Endometrial microvascular endothelial cells (primary cell): ENCODE data around the gene TMEM139. TPM values are rescaled to one million over a fixed set of nuclear protein-coding genes. Genes with fewer than 3 reads are reported as not detected.
"Not testable (repeated sequence)": the region's sequence is repeated elsewhere in the genome, so short reads cannot be mapped to it uniquely, and the experiment has no call there.

Experiments used
- in situ Hi-C: cut with HindIII; loops from 2 replicates; pipeline ENCODE4 v1.10.0; 2017; ENCODE audit warnings: low sequenced_read_pairs, low pct_unique_long_range_greater_than_20kb; ENCODE audit errors: inconsistent ontology term
- total RNA-seq: library from RNA; depleted of rRNA; stranded (reverse); fragments of >200 nt; gene quantifications from one replicate; pipeline ENCODE4 v1.2.3, GENCODE V29; 2015; ENCODE audit errors: inconsistent ontology term

The TMEM139 gene
- total RNA-seq, 1 donor from 2014 or later = not detected

DNA sequence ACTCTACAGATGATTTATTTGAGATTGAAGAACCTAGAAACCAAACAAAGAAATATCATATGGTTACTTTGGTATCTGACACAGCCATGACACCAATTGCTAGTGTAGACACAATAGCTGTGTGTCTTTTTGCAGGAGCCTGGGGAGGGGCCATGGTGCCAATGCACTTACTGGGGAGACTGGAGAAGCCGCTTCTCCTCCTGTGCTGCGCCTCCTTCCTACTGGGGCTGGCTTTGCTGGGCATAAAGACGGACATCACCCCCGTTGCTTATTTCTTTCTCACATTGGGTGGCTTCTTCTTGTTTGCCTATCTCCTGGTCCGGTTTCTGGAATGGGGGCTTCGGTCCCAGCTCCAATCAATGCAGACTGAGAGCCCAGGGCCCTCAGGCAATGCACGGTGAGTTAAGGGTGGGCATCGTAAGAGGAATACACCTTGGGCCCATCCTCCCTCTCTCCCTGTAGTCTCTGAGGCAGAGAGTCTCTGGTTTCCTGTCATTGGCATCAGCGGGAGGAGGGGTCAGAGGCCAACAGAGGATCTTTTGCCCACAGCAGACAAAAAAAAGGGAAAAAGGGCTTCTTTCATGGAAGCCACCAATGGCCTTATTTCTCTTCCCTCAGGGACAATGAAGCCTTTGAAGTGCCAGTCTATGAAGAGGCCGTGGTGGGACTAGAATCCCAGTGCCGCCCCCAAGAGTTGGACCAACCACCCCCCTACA, 1.2 kb downstream of the TMEM139 start:
- in situ Hi-C loops = no loop called here

DNA sequence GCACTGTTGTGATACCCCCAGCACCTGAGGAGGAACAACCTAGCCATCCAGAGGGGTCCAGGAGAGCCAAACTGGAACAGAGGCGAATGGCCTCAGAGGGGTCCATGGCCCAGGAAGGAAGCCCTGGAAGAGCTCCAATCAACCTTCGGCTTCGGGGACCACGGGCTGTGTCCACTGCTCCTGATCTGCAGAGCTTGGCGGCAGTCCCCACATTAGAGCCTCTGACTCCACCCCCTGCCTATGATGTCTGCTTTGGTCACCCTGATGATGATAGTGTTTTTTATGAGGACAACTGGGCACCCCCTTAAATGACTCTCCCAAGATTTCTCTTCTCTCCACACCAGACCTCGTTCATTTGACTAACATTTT, 1.7 kb downstream of the TMEM139 start:
- in situ Hi-C loops = no loop called here

DNA sequence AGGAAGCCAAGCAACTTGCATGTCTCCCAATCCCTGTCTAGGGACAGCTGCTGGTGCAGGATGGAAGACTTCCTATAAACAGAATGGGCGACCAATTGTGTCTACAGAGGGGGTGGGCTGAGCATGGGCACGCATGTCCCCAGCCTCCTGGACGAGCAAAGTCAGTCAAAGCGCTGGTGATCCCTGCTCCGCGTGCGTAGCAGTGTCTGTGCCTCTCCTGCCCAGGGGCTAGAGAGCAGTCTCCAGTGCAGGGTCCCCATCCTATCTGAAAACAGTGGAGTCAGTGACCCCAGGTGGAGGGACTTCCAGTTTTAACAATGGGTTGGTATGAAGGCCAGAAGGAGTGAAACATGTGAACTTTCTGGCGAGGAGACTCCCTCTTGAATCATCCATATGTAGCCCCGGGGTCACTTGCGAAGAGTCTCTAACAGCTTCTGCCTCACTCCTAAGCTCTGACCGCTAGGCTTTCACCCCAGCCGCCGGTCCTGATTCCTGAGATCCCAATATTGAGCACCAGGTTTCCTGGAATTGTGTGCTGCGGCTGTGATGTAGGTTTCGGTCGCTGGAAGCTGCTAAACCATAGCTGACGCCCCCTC, 2.7 kb downstream of the TMEM139 start:
- in situ Hi-C loops = no loop called here

DNA sequence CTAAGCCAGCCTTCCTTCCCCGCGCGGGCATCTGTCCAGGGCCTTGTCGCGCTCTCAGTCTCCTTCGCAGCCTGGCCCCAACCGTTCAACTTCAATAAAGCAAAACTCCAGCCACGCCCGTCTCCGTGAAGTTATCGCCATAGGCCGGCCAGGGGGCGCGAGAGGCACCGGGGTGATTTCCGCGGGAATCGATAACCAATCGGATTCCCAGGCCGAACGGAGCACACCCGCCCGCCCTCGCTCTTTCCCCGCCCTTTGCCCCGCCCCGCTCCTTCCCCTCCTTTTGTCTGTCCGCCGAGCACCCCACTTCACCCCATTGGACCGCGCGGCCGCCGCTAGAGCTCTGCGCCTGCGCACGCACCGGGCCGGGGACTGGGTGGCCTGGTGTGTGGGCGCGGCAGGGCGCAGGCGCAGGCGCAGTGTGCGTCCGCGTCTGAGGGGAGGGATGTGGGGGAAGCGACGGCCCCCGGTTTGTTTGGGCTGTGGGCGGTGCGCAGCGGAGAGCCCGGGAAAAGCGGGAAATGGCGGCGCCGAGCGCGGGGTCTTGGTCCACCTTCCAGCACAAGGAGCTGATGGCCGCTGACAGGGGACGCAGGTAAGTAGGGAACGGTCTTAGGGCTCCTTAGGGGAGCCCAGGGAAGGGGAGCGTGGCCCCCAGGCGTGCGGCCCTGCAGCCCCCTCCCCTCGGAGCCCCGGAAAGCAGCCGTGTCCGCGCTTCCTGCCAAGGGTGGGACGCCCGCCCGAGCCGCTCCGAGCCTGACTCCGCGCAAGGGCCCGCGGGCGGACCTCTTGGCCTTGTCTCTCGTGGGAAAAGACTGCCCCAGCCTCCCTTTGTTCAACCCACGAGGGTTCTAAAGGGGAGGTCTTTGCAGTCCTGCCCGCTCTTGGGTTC, 3.4 kb downstream of the TMEM139 start, which contains the start of gene CASP2:
Gene CASP2 (plus strand): TSS at position 417 of the 892 bp plus-strand sequence. CDS start 105 bp downstream, at position 522.
- in situ Hi-C loops = no loop called here

DNA sequence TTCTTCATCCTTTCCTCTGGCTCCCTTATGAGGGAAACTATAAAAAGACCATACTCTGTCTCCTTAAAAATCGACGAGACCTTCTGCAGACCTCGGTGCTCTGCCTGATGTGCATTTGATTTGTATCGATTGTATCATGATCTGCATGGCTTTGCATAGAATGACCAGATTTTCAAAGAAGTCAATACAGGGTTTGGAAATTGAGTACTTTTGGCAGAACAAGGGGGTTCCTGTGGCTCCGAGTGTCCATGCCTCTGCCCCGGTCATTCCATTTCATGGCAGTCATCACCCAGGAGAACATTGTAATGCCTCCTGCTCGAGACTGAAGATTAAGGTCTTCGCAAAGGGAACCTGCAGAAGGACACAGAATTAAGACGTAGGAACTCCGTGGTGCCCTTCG, 4.1 kb downstream of the TMEM139 start:
- in situ Hi-C loops = no loop called here

DNA sequence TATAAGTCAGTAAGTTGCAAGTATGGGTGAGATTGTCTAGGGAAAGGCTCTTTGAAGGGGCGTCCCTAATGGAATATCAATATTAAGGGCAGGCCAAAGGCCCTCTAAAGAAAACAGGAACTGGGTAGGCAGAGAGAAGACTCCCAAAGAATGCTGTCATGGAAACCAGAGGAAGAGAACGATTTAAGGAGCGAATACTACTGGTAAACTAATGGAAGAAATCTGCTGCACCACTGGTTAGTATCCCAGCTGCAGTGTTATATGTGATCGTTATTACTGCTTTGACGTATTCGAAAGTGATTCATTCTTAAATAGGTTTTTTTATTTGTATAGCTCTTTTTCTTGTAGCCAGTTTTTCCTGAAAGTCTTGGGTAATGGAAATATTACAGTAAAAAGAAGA, 4.7 kb downstream of the TMEM139 start:
- in situ Hi-C loops = no loop called here

DNA sequence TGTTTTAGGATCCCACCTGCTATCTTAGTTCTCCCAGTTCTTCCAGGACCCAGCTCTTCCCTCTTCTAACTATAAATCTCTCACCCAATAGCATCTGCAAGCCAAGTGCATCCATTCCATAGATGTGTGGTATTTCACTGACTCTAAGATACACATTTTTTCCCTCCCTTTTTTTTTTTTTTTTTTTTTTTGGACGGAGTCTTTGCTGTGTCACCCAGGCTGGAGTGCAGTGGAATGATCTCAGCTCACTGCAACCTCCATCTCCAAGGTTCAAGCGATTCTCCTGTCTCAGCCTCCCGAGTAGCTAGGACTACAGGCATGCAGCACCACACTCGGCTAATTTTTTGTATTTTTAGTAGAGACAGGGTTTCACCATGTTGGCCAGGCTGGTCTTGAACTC, 5.1 kb downstream of the TMEM139 start:
- in situ Hi-C loops = not testable (repeated sequence)

DNA sequence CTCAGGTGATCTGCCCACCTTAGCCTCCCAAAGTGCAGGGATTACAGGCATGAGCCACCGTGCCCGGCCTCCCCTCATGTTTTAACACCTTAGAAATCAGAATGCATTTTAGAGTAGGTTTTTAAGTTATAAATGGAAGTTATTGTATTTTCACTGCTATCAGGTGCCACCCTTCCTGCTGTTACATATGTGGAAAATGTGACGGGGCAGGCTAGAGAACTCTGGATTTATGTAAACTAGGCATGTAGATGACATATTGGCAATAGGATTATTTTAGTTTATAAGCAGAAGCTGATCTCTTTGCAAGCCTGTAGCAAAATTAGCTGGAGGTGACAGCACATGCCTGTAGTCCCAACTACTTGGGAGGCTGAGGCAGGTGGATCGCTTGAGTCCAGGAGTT, 5.5 kb downstream of the TMEM139 start:
- in situ Hi-C loops = no loop called here

DNA sequence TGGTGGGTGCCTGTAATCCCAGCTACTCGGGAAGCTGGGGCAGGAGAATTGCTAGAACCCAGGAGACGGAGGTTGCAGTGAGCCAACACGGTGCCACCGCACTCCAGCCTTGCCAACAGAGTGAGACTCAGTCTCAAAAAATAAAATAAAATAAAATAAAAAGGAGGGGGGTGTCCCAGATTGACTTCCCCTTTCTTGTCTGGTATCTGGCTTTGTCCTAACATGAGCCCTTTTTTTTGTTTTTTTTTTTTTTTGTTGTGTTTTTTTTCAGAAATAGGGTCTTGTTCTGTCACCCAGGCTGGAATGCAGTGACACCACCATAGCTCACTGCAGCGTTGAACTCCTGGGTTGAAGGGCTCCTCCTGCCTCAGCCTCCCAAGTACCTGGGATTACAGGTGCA, 8.1 kb downstream of the TMEM139 start:
- in situ Hi-C loops = no loop called here

DNA sequence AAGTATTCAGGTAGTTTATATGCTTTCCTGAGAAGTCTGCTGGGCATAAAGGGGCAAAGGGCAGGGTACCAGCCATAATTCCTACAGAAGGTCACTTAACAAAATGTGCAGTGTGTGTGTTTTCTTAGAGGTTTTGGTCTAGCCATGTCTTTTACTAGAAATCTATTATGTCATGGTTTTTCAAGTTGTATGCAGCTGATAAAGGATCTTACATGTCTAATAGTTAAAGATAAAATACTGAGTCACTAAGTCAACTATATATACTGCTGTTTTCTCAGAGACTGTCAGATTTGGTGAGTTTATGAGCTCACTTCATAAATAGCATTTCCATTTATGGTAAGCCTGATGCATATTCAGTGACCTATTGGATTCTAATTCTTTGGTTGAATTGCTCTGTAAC, 11.1 kb downstream of the TMEM139 start:
- in situ Hi-C loops = no loop called here

DNA sequence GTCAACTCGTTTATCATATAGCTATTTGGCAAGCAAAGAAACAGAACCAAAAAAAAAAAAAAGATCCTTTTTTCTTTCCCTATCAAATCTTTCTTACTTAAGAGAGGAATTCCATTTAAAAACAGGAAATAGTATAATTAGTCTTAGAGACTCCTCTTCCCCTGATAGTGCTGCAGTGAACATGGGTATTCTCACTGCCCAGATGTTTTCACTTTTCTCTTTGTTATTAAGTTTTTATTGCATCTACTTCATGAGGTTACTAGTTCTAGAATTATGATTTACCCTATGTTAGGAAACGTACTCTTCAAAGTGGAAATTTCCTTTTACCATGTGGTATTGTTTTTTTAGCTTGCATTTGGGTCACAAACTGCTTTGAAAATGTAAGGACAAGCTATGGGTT, 11.9 kb downstream of the TMEM139 start:
- in situ Hi-C loops = no loop called here

DNA sequence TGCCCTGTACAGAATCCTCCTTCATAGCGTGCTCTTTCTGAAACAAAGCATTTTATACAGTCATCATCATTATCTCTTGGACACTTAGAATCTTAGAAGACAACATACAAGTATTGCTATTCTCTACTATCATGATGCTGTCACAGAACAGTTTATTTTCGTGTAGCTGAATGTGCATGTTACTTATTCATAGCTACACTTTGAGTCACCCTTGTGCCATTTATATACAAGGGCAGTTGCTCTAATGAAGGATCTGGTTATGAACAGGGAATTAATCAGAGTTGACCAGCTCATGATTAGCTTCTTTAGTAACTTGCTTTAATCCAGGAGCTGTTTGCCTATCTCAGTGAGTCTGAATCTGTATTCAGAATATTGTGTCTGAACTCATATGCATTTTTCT, 14.6 kb downstream of the TMEM139 start:
- in situ Hi-C loops = no loop called here

DNA sequence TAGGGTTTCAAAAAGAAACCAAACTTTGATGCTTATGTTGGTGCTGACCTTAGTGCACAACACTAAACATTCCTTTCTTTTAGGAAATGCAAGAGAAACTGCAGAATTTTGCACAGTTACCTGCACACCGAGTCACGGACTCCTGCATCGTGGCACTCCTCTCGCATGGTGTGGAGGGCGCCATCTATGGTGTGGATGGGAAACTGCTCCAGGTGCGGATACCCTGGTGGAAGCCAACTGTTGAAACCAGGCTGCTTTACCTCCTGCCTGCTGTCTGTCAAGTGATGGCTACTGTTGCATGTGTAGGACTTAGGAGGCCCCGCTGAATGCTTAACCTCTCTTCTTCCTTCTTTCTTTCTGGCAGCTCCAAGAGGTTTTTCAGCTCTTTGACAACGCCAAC, 15.1 kb downstream of the TMEM139 start:
- in situ Hi-C loops = no loop called here

DNA sequence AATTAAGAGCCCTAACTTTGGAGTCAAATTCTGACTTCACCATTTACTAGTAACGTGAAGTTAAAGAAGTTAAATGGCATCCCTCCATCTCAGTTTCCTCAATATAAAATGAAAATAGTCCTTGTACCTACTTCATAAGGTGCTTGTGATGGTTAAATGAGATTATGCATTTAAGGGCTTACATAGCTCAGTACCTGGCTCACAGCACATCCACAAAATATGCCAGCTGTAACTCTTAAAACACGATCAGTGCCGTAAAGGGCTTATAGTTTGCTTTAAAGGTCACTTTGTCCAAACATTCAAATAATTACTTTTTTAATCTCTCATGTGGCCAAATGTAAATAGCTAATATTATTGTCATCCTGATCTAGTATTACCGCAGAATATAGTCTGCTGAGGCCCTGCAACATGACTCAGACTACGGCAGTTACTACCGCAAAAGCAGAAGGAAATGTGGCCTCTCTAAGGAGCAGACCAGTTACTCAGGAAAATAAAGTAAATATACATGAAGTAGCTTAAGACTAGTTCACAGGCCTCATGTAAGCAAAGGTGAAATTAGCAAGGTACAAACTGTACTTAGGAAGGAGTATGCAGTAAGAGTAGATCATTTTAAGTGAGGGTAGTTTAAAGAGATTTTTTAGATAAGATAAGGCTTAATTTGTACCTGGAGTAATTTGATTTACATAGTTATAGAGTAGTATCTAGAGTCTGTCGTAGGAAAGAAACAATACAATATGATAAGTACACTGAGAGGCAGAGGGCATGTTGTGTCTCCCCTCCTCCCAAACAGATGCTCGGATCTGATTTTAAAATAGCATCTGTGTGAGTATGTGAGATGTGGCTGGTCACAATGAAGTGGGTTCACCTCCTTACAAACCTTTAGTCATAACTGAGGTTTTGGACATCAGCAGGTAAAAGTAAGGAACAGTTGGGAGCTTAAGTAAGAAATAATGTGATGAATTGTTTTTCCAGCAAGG, 16.5 kb downstream of the TMEM139 start:
- in situ Hi-C loops = no loop called here

DNA sequence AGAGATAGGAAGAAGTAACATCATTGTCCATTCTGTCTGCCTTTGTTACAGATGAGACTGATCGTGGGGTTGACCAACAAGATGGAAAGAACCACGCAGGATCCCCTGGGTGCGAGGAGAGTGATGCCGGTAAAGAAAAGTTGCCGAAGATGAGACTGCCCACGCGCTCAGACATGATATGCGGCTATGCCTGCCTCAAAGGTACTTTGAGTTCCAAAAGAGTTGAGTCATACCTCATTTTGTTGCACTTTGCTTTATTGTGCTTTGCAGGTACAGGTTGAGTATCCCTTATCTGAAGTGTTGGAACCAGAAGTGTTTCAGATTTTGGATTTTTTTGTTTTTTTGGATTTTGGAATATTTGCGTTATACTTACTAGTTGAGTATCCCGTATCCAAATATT, 19.0 kb downstream of the TMEM139 start:
- in situ Hi-C loops = no loop called here

DNA sequence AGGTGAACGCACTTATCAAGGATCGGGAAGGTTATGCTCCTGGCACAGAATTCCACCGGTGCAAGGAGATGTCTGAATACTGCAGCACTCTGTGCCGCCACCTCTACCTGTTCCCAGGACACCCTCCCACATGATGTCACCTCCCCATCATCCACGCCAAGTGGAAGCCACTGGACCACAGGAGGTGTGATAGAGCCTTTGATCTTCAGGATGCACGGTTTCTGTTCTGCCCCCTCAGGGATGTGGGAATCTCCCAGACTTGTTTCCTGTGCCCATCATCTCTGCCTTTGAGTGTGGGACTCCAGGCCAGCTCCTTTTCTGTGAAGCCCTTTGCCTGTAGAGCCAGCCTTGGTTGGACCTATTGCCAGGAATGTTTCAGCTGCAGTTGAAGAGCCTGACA, 20.2 kb downstream of the TMEM139 start:
- in situ Hi-C loops = no loop called here

DNA sequence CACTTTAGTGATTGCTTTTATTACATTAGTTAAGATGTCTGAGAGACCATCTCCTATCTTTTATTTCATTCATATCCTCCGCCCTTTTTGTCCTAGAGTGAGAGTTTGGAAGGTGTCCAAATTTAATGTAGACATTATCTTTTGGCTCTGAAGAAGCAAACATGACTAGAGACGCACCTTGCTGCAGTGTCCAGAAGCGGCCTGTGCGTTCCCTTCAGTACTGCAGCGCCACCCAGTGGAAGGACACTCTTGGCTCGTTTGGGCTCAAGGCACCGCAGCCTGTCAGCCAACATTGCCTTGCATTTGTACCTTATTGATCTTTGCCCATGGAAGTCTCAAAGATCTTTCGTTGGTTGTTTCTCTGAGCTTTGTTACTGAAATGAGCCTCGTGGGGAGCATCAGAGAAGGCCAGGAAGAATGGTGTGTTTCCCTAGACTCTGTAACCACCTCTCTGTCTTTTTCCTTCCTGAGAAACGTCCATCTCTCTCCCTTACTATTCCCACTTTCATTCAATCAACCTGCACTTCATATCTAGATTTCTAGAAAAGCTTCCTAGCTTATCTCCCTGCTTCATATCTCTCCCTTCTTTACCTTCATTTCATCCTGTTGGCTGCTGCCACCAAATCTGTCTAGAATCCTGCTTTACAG, 20.8 kb downstream of the TMEM139 start:
- in situ Hi-C loops = no loop called here

DNA sequence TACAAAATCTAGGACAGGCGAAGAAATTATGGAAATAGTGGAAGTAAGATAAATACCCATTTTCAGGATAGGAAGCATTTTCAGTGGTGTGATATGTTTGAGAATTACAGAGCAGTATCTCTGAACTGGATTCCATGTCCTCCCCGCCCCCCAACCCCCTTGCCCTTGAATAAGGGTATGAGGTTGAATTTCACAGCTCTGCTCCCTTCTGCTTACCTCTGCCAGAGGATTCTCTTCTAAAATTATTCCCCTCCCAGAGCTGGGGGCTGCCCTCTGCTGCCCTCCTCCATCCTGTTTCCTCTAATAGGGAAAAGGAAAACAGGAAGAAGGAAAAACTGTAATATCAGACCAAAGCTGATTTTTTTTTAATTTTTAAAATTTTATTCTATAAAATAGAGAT, 23.9 kb downstream of the TMEM139 start:
- in situ Hi-C loops = no loop called here
